Heart left ventricle (tissue), 13 donors: Measurements from ENCODE around the gene ST8SIA6.

Experiments used
- POLR2A ChIP-seq, 2 donors: fragments of 450-650 bp; IDR thresholded peaks; one replicate each; pipeline ENCODE4 v1.6.1; 2017; ENCODE audit warnings: antibody characterized with exemption in 2 of 2, mild to moderate bottlenecking in 2 of 2, moderate library complexity in 2 of 2
- TF ChIP-seq, protein P1 (sequence below), 12 donors: fragments of 200-600 bp; sonication (generic) in 4 of 12; IDR thresholded peaks; one replicate each; pipeline versions ENCODE4 v1.5.0 to v1.8.0; 2018 to 2022; ENCODE audit warnings: antibody characterized with exemption in 12 of 12, mild to moderate bottlenecking in 5 of 12
- donor health status: ischemic (EF 13 %, LVEDD 7.1; RV severe dilation, severe dysfunction).
- donor health status: DM: no; HTN: yes; CAD: no.
- donor health status: DM: no; HTN: no; CAD: no.
- donor health status: ischemic (EF 25% LVEDD 6.9; RV normal size, moderate dysfunction).
- donor health status: ischemic (EF 25% LVEDD 5.7; RV mildly dilated, moderate dysfunction).
- donor health status: ischemic (EF 35%, LVEDD 5.7; RV mildly dilated, moderate dysfunction).
- donor health status: nonischemic (EF 11% LVEDD 7.7; RV severe dilation, severe dysfunction).
- donor health status: DM: yes; HTN: yes; CAD: no.
- donor health status: PGD.
- donor health status: ischemic (EF 29% LVEDD 5.4; RV normal size, mild dysfunction).
- donor health status: nonischemic (EF 23%, LVEDD 6.1; RV moderate dilation, normal function).

DNA sequence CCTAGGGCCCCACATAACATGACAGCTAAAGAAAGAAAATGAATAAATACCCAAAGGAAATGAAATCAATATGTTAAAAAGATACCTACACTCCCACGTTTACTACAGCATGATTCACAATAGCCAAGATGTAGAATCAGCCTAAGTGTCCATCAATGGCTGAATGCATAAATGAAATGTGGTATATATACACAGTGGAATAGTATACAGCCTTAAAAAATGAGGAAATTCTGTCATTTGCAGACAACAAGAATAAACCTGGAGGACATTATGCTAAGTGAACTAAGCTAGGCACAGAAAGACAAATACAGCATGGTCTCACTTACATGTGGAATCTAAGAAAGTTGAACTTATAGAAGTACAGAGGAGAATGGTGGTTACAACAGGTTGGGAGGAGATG, 102.9 kb downstream of the ST8SIA6 start:
- TF ChIP-seq, protein P1, sequence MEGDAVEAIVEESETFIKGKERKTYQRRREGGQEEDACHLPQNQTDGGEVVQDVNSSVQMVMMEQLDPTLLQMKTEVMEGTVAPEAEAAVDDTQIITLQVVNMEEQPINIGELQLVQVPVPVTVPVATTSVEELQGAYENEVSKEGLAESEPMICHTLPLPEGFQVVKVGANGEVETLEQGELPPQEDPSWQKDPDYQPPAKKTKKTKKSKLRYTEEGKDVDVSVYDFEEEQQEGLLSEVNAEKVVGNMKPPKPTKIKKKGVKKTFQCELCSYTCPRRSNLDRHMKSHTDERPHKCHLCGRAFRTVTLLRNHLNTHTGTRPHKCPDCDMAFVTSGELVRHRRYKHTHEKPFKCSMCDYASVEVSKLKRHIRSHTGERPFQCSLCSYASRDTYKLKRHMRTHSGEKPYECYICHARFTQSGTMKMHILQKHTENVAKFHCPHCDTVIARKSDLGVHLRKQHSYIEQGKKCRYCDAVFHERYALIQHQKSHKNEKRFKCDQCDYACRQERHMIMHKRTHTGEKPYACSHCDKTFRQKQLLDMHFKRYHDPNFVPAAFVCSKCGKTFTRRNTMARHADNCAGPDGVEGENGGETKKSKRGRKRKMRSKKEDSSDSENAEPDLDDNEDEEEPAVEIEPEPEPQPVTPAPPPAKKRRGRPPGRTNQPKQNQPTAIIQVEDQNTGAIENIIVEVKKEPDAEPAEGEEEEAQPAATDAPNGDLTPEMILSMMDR (IDR thresholded peaks at IDR 0.05), result no peak
- TF ChIP-seq POLR2A (IDR thresholded peaks at IDR 0.05), result no peak
